Mucosa of descending colon (tissue), 3 donors: ENCODE results near the gene NEB. TPM values are rescaled to one million over a fixed set of nuclear protein-coding genes. Genes with fewer than 3 reads are reported as not detected.

Experiments used
- ATAC-seq: fragments of 200-7000 bp; cut with Tn5 transposase; one replicate; pipeline ENCODE4 v1.9.1; 2020; ENCODE audit warnings: mild to moderate bottlenecking, moderate library complexity
- DNase-seq, 3 donors: peaks; one replicate each; pipeline ENCODE4 v3.0.0-alpha.2; 2020
- H3K36me3 ChIP-seq: fragments of 200-600 bp; one replicate; pipeline ENCODE4 v1.8.0; 2021; ENCODE audit warnings: low read depth, mild to moderate bottlenecking
- H3K4me1 ChIP-seq: fragments of 200-600 bp; one replicate; pipeline ENCODE4 v1.8.0; 2021; ENCODE audit warnings: low read depth, mild to moderate bottlenecking
- H3K4me3 ChIP-seq: fragments of 200-600 bp; one replicate; pipeline ENCODE4 v1.8.0; 2021; ENCODE audit warnings: mild to moderate bottlenecking
- H3K9me3 ChIP-seq: fragments of 200-600 bp; one replicate; pipeline ENCODE4 v1.8.0; 2021; ENCODE audit warnings: mild to moderate bottlenecking
- CTCF ChIP-seq: fragments of 200-600 bp; IDR thresholded peaks from one replicate; pipeline ENCODE4 v1.8.0; 2022; ENCODE audit warnings: antibody characterized with exemption, mild to moderate bottlenecking
- intact Hi-C, 2 donors: fragments of 100-400 bp; cut with DNase I in 1 of 2; cut with micrococcal nuclease in 1 of 2; formaldehyde crosslinking; loops; one replicate each; pipeline versions ENCODE4 v1.11.0 to v1.11.1; 2022; cut with DNase I, micrococcal nuclease
- long read RNA-seq, 2 donors: library from polyadenylated mRNA; unstranded; transcript quantifications; one replicate each; pipeline ENCODE4 v2.0.0, GENCODE V29; 2019 to 2021
- total RNA-seq, 3 donors: library from RNA; stranded (reverse); fragmentation: NEBNext Ultra II Directional in 2 of 3; extraction: Animal tissue kit (Norgen Biotek cat#: 25700) in 2 of 3; gene quantifications; one replicate each; pipeline versions ENCODE4 v1.2.1 to v1.2.4, GENCODE V29; 2021 to 2023
- donor health status: DM: no; HTN: no; CAD: no; lungs with moderate emphysema.
- donor health status: DM: no; HTN: no; CAD: no.
- donor health status: DM: no; HTN: yes; CAD: no.

Gene NEB
- total RNA-seq, result 1 to 10 TPM in 1 of 3 donors, under 1 TPM in 2; 0.54 to 1.1 (median 0.82) TPM
- long read RNA-seq, donor 1, result 0 reads
- long read RNA-seq, donor 2, result 0 reads

- no peaks in the 10 kb centered on the region for H3K4me1 ChIP-seq
- H3K36me3 ChIP-seq, result no peaks in the 10 kb centered on the region
- intact Hi-C loops, result no loop called here
- H3K9me3 ChIP-seq, result no peaks in the 10 kb centered on the region
- H3K4me3 ChIP-seq, result no peak within 1 kb of the TSS
- TF ChIP-seq CTCF, result no peak
- ATAC-seq (no peak), DNase-seq (no peak)
Measured at GRCh38 chr2:151733771-151734672, at the start of gene NEB. Gene NEB (minus strand): TSS chr2:151734476. CDS start chr2:151733156, 1,320 bp downstream.

GRCh38 chr2:151783133-151783520 lies 48.9 kb upstream of the NEB start:
- no peak for TF ChIP-seq CTCF
- no peaks in the 10 kb centered on the region for H3K36me3 ChIP-seq
- no peak overlapping the region for H3K4me3 ChIP-seq
- intact Hi-C loops, result no loop called here
- DNase-seq (no peak), ATAC-seq (no peak)
- peaks cover 2% of the 10 kb centered on the region for H3K9me3 ChIP-seq
- H3K4me1 ChIP-seq, result no peaks in the 10 kb centered on the region

GRCh38 chr2:151782378-151783132 lies 48.3 kb upstream of the NEB start:
- intact Hi-C loops, result no loop called here
- H3K9me3 ChIP-seq, result peaks cover 2% of the 10 kb centered on the region
- no peaks in the 10 kb centered on the region for H3K36me3 ChIP-seq
- TF ChIP-seq CTCF, result no peak
- DNase-seq (no peak), ATAC-seq (no peak)
- H3K4me3 ChIP-seq, result no peak overlapping the region
- no peaks in the 10 kb centered on the region for H3K4me1 ChIP-seq

- intact Hi-C loops, result no loop called here
- Histone ChIP-seq H3K9me3 (peaks cover 2% of the 10 kb centered on the region), H3K4me1 (no peaks in the 10 kb centered on the region), H3K36me3 (no peaks in the 10 kb centered on the region), H3K4me3 (no peak overlapping the region)
- TF ChIP-seq CTCF, result no peak
- ATAC-seq (no peak), DNase-seq (no peak)
Measured at GRCh38 chr2:151781642-151782041, 47.4 kb upstream of the NEB start.

GRCh38 chr2:151780938-151781337 lies 46.7 kb upstream of the NEB start:
- Histone ChIP-seq H3K4me1 (no peaks in the 10 kb centered on the region), H3K9me3 (peaks cover 2% of the 10 kb centered on the region), H3K36me3 (no peaks in the 10 kb centered on the region), H3K4me3 (no peak overlapping the region)
- intact Hi-C loops, result no loop called here
- no peak for ATAC-seq
- no peak for DNase-seq
- TF ChIP-seq CTCF, result no peak
